GM12873 (cell line): ENCODE measurements around the gene CA9.
A peak's percentile ranks its signal among the peaks of the same experiment; 100 is the strongest.

Experiments
- CTCF ChIP-seq: IDR thresholded peaks from 2 replicates; pipeline ENCODE4 v1.5.1; 2012; ENCODE audit warnings: low read depth, mild to moderate bottlenecking, moderate library complexity, low read length, control low read depth; ENCODE audit not compliant: insufficient read depth; ENCODE audit errors: missing control alignments

The CA9 gene

GRCh38 chr9:35725362-35725761 is 51.6 kb downstream of the CA9 start:
- TF ChIP-seq CTCF, result peak; percentile 26

- peak; percentile 48 for TF ChIP-seq CTCF
Measured at GRCh38 chr9:35726931-35727330, 53.2 kb downstream of the CA9 start.

GRCh38 chr9:35727676-35728040 is 53.9 kb downstream of the CA9 start:
- no peak for TF ChIP-seq CTCF

- no peak for TF ChIP-seq CTCF
Measured at GRCh38 chr9:35728041-35728971, 54.6 kb downstream of the CA9 start.

GRCh38 chr9:35729101-35729500 is 55.4 kb downstream of the CA9 start:
- TF ChIP-seq CTCF, result no peak

DNA sequence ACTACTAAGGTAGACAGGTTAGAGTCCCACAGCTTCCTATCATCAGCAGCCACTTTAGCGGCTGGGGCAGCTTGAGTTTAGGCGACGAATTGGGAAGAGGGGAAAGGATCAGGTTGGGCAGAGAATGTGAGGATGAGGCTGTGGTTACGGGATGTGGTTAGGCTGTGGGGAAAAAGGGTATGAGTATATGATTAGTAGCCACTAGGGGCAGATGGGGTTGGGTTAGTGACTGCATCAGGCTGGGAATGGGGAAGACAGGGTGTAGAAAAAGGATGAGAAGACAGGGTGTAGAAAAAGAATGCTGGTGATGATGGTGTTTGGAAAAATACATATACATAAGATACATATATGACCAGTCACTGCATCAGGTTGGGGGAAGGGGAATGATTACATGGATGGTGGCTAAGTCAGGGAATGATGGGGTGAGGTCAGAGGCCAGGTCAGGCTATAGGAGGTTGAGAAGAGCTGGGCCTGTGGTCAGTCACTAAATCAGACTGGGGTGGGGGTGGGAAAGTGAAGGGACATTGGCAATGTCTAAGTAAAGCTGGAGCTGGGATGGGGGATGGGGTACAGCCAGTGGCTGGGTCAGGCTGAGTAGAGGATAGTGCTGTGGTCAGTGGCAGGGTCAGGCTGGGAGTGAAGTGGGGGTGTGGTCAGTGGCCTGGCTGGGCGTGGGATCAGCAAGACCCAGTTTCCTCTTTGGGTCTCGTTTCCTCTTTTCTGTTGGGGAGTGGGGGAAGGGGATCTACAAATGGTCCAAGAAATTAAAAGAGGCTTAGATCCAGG is 56.2 kb downstream of the CA9 start:
- peak; percentile 77 for TF ChIP-seq CTCF

DNA sequence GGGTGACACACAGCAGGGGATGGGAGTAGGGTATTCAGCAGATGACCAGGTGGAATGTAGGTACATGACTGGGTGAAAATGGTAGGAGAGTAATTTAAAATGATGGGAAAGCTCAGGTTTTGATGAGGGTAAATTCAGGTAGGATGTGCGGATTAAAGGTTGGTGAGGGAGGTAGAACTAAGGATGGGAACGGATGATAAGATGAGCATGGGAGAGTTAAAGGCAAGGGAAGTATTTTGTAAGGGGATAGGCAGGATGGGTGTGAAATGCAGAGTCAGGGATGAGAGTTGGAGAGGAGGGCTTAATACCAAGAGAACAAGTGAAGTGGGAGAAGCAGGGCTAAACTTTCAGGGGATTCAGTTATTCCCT is 56.7 kb downstream of the CA9 start:
- no peak for TF ChIP-seq CTCF
